KG1 (cell line): Measurements from ENCODE around the gene KCNK4.

ENCODE experiments used
- DNase-seq: peaks from one replicate; lab custom pipeline; 2025; lab: John Stamatoyannopoulos, UW

Gene KCNK4

DNA sequence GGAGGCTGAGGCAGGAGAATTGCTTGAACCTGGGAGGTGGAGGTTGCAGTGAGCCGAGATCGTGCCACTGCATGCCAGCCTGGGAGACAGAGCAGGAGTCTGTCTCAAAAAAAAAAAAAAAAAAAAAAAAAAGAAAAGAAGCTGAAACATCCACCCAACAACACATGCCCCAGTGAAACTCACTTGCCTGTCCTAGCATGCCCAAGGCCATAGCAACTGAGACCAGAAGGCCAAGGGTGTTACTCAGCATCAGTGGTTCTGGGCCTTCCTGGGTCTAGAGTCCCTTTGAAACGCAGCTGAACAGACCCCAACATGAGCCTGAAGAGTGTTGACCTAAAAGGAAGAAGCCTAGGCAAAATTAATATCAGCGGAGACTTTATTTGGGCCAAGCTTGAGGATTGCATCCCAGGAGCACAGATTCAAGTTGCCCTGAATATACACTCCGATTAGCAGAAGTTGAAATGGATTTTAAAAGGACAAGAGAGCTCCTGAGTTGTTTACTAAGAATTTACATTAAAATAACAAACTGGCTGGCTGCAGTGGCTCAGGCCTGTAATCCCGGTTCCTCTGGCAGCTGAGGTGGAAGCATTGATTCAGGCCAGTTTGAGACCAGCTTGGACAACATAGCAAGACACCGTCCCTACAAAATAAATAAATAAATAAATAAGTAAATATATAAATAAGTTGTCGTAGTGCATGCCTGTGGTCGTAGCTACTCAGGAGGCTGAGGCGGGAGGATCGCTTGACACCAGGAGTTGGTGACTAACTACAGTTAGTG lies 33.8 kb downstream of the KCNK4 start:
- no peak for DNase-seq

DNA sequence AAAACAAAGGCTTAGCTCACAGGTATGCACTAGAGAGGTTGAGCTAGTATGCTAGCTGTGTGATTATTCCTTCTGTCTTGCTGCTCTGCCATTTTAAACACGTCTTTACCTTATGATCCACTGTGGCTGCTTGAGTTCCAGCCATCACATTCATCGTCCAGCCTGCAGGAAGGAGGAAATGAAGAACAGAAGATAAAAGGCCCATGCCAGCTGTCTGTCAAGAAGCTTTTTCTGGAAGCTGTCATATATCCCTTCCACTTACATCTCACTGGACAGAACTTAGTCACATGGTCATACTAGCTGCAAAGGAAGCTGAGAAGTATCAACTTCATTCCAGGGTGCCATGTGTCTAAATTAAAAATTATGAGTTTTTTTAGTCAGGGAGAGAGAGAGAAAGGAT lies 36.3 kb downstream of the KCNK4 start:
- DNase-seq = no peak

DNA sequence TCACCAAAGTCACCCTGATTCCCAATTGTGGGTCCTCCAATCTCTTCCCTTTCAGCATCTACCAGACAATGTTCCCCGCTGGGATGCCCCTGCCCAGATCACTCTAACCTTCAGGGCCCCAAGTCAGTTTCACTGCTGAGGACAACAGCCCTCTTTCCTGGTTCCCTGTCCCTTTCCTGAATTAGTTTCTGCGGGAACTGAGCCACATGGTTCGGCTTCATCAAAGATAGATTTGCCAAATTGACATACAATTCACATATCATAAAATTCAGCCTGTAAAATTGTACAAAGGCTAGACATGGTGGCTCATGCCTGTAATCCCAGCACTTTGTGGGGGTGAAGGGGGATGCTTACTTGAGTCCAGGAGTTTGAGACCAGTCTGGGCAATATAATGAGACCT lies 36.9 kb downstream of the KCNK4 start:
- DNase-seq = no peak

DNA sequence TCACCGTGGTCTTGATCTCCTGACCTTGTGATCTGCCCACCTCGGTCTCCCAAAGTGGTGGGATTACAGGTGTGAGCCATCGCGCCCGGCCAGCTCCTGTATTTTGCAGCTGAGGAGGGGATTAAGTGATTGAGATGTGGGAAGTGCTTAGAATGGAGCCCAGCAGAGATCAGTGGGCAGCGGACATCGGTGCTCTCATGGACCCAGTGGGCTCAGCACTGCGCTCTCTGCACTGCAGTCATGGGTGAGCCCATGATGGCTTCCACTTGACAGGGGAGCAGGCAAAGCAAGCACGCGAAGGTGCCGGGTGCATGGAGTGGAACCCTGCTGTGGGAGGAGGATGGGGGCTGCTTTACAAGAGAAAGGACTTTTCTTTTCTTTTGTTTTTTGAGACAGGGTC lies 39.8 kb downstream of the KCNK4 start:
- no peak for DNase-seq

DNA sequence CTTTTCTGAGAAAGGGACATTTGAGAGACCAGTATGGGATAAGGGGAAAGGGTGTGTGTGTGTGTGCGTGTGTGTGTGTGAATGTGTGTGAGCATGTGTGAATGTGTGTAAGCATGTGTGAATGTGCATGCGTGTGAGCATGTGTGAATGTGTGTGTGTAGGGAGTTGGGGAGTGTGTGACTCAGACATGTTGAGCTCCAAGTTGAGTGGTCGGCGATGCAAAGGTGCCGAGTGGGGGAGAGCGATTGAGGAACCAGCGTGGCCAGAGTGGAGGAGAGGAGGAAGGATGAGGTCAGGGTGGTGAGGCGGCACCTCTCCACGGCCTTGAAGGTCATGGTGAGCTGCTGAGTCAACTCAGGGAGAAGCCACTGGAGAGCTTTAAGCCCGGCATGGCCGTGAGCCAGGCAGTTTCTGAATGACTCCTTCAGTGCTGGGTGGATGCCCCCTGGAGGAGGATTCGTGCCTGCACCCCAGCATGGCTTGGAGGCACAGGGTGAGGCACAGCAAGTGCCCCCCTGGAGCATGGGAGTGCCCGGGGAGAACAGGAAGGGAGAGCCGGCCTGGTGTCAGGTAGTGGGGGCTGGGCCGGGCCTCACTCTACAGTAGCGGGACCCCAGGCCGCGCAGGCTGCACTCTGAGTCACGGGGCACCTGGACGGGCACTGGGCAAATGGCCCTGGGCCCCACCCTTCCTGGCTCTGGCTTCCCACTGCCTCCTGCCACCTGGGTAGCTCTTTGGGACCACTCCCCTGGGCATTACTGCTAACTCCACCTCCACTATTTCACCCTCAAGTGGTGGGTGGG lies 40.7 kb downstream of the KCNK4 start:
- DNase-seq = peak; percentile 97

DNA sequence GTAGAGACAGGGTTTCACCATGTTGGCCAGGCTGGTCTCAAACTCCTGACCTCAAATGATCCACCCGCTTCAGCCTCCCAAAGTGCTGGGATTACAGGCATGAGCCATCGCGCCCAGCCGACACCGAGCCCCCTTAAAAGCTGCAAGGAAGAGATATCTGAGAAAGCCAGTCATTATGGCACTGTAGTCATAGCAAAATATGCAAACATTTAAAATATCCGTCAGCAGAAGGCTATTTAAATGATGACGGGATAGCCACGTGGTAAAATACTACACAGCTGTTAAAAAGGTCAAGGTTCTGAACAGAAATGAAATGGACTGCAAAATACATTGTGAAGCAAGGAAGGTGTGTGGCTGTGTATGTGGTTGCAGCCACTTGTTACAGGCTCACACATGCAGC lies 42.5 kb downstream of the KCNK4 start:
- DNase-seq = no peak

DNA sequence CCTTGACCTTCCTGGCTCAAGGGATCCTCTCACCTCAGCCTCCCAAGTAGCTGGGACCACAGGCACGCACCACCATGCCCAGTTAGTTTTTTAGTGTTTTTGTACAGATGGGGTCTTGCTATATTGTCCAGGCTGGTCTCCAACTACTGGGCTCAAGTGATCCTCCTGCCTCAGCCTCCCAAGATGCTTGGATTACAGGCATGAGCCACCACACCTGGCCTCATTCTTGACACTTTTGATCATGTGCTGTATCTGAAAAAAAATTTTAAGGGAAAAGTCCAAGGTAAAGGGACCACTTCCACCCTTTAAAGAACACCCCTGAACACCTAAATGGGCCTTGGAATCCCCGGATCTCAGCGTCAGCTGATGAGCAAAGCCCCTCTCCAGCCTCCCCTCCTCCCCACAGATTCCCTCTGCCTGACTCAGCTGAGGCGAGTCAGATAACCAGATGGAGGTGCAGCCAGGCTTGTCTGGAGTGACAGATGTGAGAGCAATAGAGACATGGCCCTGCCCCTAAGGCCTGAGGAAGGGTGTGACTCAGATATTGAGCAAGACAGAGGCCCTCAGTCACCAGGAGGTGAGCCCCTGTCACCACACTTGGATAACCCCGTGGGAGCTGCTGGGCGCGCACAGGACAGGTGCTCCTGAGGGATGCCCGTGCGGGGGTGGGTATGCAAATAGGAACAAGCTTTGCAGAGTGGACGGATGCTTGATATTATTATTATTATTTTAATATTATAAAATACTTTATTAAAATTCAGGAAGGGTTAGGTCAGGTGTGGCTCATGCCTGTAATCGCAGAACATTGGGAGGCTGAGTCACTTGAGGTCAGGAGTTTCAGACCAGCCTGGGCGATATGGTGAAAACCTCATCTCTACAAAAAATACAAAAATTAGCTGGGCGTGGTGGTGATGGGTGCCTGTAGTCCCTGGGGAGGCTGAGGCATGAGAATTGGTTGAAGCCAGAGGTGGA lies 43.9 kb downstream of the KCNK4 start:
- no peak for DNase-seq

DNA sequence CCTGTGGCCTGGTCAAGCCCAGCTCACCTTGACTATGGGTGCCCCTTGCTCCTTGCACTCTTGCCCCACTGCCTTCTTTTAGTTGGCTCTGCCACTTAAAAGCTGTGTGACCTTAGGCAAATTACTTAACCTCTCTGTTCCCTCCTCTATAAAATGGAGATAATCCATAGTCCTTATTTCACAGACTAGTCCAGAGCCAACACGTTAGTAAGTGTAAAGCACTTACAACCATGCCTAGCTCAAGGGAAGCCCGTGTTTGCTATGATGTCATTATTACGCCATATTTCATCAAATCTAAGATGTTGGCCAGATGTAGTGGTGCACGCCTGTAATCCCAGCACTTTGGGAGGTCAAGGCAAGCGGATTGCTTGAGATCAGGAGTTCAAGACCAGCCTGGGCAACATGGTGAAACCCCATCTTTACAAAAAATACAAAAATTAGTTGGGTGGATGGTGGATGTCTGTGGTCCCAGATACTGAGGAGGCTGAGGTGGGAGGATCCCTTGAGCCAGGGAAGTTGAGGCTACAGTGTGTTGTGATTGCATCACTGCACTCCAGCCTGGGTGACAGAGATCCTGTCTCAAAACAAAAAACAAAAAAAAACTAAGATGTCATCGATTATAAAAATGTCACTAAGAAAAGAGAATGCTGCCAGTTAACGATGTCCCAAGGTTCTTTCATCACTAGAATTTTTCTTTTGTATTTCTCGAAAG lies 46.6 kb downstream of the KCNK4 start:
- DNase-seq = no peak

DNA sequence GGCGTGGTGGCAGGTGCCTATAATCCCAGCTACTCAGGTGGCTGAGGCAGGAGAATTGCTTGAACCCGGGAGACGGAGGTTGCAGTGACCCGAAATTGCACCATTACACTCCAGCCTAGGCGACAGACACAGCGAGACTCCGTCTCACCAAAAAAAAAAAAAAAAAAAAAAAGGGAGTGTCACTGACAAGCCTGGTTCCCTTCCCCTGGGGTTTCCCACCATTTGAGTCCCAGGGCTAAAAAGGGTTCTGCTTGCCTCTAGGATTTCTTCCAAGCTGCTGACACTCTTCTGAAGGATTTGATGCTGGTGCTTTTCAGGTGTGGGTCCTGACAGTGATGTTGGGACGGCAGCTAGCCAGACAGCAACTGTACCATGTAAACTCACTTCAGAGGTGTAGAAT lies 47.6 kb downstream of the KCNK4 start:
- no peak for DNase-seq

DNA sequence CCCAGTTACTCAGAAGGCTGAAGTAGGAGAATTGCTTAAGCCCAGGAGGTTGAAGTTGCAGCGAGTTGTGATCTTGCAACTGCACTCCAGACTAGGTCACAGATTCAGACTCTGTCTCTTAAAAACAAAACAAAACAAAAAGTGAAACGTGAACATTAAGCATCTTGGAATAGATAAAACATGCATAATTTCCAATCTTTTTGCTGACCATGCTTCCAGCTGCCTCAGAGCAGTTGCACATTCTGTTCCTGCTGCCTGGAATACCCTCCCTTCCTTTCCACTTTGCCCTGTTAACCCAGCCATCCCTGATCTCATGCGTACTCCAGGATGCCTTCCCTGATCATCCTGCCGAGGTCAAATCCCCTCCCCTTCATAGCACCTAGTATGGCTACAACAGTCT lies 48.2 kb downstream of the KCNK4 start:
- DNase-seq = no peak

DNA sequence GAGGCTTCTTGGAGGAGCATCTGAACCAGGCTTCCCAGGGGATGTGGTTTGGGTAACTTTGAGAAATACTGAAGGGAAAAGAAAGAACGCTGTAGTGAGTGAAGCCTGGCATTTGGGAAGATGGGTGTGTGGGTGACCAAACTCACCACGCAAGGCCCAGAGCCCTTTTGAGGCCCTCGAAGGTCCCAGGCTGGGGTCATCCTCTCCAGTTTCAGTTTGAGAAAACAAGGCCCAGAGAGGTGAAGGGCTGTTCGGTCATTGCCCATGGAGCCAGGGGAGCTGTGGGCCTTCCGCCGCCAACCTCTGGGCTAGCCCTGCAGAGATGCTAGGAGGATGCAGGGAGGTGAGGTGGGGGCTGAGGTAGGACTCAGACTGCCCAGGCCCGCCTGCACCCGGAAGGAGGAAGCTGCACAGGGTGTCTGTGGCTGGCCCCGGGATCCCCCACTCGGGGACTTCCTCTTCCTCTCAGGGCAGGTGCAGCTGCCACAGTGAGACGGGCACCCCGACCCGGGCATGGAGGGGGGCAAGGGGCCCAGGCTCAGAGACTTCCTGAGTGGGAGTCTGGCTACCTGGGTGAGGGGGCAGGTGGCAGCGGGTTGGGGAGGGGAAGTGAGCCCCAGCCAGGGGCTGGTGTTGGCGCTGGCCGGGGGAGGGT lies 48.8 kb downstream of the KCNK4 start, which contains the start of gene CCDC88B:
CCDC88B (plus strand) TSS at position 451 of the 655 bp plus-strand sequence; CDS start at position 514, 63 bp downstream.
- peak; percentile 88 for DNase-seq

DNA sequence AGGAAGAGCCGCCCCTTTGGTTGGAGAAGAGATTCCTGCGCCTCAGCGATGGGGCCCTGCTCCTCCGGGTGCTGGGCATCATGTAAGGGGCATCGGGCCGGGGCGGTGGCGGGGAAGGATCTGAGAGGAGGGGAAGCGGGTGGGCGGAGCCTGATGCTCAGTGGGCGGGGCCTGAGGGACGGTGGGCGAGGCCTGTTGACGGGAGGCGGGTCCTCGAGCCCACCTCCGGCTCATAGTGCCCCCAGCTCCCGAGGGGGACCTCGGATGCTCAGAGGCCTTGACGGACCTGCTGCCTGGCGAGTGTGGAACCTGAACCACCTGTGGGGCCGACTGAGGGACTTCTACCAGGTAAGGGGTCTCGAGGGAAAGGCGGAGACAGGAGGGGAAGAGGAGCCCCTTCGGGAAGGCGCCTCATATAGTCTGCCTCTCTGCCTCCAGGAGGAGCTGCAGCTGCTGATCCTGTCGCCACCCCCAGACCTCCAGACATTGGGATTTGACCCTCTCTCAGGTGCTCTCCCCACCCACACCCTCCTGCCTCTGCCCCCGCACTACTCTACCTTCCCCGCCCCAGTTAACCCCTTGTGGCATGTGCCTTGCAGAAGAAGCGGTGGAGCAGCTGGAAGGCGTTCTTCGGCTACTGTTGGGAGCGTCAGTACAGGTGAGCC lies 49.7 kb downstream of the KCNK4 start:
- peak; percentile 31 for DNase-seq

DNA sequence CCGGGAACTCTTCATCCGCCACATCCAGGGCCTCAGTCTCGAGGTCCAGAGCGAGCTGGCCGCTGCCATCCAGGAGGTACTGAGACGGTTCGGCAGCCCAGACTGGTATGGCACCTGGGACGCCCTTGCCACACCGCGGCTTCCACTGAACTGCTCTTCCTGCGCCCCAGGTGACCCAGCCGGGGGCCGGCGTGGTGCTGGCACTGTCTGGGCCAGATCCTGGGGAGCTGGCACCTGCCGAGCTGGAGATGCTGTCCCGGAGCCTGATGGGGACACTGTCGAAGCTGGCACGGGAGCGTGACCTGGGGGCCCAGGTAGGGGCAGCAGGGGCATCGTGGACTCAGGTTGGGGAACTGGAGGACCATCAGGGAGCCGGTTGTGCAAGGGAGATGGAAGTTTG lies 50.3 kb downstream of the KCNK4 start:
- no peak for DNase-seq

DNA sequence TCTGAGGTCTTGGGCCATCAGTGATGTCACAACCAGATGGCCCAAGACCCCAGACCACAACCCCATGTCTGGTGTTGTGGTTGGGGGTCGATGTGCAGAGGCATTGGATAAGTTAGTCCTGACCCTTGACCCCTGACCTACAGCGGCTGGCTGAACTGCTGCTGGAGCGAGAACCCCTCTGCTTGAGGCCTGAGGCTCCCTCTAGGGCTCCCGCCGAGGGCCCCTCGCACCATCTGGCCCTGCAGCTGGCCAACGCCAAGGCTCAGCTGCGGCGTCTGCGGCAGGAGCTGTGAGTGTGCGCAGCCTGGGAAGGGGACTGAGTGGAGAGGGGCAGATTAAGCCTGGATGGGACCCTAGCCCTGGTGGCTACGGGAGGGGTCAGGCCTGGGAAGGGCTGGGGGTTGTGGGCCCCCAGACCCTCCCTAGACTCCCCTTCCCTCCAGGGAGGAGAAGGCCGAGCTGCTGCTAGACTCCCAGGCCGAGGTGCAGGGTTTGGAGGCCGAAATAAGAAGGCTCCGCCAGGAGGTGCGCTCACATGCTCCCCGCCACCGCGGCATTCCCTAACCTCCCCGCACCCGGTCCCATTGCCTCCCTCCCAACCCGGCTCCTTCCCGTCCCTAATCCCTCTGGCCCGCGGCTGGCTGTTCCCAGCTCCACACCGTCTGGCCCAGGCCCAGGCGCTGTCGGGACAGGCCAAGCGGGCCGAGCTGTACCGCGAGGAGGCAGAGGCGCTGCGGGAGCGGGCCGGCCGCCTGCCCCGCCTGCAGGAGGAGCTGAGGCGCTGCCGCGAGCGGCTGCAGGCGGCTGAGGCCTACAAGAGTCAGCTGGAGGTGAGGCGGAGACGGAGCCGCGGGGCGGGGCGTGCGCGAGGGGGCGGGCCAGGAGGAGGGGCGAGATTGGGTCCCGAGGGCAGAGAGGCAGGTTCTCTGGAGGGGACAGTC lies 51.0 kb downstream of the KCNK4 start:
- DNase-seq = no peak

DNA sequence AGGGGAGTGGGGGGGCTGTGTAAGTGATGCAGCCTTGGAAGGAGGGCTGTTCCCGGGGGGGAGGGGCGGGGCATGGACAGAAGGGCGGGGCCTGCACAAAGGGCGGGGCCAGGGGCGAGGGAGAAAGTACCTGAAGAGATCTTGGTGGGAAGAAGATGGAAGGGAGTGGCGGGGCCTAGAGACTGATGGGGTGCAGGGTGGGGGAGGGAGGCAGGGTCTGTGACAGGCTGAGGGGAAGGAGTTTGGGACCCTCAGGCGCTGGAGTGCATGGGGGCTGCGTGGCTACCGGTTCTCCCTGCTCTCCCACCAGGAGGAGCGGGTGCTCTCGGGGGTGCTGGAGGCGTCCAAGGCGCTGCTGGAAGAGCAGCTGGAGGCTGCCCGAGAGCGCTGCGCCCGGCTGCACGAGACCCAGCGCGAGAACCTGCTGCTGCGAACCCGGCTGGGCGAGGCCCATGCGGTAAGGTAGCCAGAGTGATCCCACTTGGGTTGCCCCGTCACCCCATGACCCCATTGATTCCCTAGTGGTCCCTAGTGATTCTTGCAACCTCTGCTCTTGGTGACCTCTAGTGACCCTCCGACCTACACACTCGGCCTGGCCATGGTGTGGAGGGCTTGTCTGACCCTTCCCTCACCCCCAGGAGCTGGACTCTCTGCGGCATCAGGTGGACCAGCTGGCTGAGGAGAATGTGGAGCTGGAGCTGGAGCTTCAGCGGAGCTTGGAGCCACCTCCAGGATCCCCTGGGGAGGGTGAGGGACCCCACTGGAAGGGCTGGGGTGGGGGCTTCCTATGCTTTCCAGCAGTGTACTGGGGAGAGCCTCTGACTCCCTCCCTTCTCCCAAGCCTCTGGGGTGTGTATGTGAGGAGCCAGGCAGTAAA lies 52.0 kb downstream of the KCNK4 start:
- no peak for DNase-seq

DNA sequence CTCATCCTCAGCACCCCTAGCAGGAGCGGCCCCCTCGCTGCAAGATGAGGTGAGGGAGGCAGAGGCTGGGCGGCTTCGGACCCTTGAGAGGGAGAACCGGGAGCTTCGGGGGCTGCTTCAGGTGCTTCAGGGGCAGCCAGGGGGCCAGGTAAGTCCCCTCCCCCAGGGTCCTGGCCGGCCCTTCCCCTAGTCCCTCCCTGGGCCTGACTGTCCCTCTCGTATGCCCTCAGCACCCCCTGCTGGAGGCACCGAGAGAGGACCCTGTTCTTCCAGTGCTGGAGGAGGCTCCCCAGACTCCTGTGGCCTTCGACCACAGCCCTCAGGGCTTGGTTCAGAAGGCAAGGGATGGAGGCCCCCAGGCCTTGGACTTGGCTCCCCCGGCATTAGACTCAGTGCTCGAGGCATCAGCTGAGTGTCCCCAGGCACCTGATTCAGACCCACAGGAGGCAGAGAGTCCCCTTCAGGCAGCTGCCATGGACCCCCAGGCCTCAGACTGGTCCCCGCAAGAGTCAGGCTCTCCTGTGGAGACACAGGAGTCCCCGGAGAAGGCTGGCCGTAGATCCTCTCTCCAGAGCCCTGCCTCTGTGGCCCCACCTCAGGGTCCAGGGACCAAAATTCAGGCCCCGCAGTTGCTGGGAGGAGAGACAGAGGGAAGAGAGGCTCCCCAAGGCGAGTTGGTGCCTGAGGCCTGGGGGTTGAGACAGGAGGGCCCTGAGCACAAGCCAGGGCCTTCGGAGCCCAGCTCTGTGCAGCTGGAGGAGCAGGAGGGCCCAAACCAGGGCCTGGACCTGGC lies 52.9 kb downstream of the KCNK4 start:
- no peak for DNase-seq

DNA sequence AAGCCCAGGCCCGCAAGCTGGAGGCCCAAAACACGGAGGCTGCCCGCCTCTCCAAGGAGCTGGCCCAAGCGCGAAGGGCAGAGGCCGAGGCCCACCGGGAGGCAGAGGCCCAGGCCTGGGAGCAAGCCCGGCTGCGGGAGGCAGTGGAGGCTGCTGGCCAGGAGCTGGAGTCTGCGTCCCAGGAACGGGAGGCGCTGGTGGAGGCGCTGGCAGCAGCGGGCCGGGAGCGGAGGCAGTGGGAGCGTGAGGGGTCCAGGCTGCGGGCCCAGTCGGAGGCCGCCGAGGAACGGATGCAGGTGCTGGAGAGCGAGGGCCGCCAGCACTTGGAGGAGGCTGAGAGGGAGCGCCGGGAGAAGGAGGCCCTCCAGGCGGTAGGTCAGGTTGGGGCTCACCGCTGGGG lies 53.7 kb downstream of the KCNK4 start:
- no peak for DNase-seq
